HT-29 (cell line): ENCODE results near the gene TOR1A. TPM values are rescaled to one million over a fixed set of nuclear protein-coding genes. Genes with fewer than 3 reads are reported as not detected.

Source experiments
- small RNA-seq: library from RNA; depleted of rRNA; stranded (forward); fragments of <200 nt; gene quantifications from one replicate; pipeline ENCODE3, GENCODE V24; 2014
- total RNA-seq: library from RNA; depleted of rRNA; stranded (reverse); fragments of >200 nt; shearing (Covaris generic); gene quantifications from 2 replicates; pipeline ENCODE4 v1.2.3, GENCODE V29; 2014; rRNA removed

The TOR1A gene
- total RNA-seq, 1 experiment from 2014 or later = 25.2 TPM

Small RNAs within 50 kb of the gene (small RNA-seq; reads per million reads assigned to genes)
- not detected for gene MIR6855

Other genes starting within 250 kb of the TOR1A start
- gene C9orf50, start 203.0 kb downstream of the TOR1A start, total RNA-seq = not detected in 2 replicates
- 68.7 and 83.8 TPM in 2 replicates for gene NTMT1, start 198.0 kb downstream of the TOR1A start, total RNA-seq
- gene ASB6, start 182.0 kb downstream of the TOR1A start, total RNA-seq = 25.5 and 25.9 TPM in 2 replicates
- gene PRRX2, start 158.5 kb downstream of the TOR1A start, total RNA-seq = not detected in 2 replicates
- 0.41 and 0.94 TPM in 2 replicates for gene PTGES, start 71.1 kb downstream of the TOR1A start, total RNA-seq
- gene TOR1B, start 21.0 kb downstream of the TOR1A start, total RNA-seq = 25.0 and 27.1 TPM in 2 replicates
- gene C9orf78, start 11.1 kb upstream of the TOR1A start, total RNA-seq = 27.9 and 37.8 TPM in 2 replicates
- 12.4 and 14.8 TPM in 2 replicates for gene USP20, start 11.3 kb upstream of the TOR1A start, total RNA-seq
- 2.4 and 3.1 TPM in 2 replicates for gene FNBP1, start 219.1 kb upstream of the TOR1A start, total RNA-seq
- gene GPR107, start 229.8 kb upstream of the TOR1A start, total RNA-seq = 12.0 and 13.8 TPM in 2 replicates